K562 (cell line): ENCODE data around the gene RNU6-1. TPM values are rescaled to one million over a fixed set of nuclear protein-coding genes. Genes with fewer than 3 reads are reported as not detected.

Source experiments
- BACH1 ChIP-seq: fragments of 200-800 bp; sonication (Bioruptor generic); IDR thresholded peaks from 2 replicates; pipeline ENCODE4 v1.6.1; 2016; ENCODE audit warnings: missing genetic modification characterization, missing compliant biosample characterization
- BCOR ChIP-seq: fragments of 450-650 bp; IDR thresholded peaks from 2 replicates; pipeline ENCODE4 v1.6.1; 2016
- CBX2 ChIP-seq: fragments of 200-600 bp; sonication (generic); IDR thresholded peaks from one replicate; pipeline ENCODE4 v1.6.1; 2012; ENCODE audit warnings: mild to moderate bottlenecking, low read length, inconsistent platforms; ENCODE audit not compliant: insufficient read depth, poor library complexity, severe bottlenecking
- CBX5 ChIP-seq: IDR thresholded peaks from 2 replicates; pipeline ENCODE4 v1.6.1; 2014; ENCODE audit warnings: low read depth, borderline replicate concordance
- CREB5 ChIP-seq: fragments of 250-450 bp; sonication (Bioruptor Pico); IDR thresholded peaks from 2 replicates; pipeline ENCODE4 v1.5.0; 2020; ENCODE audit warnings: mild to moderate bottlenecking
- ELK3 ChIP-seq: fragments of 450-650 bp; formaldehyde crosslinking; IDR thresholded peaks from 2 replicates; pipeline ENCODE4 v1.4.0; 2020; ENCODE audit warnings: mild to moderate bottlenecking
- ILF3 ChIP-seq: fragments of 450-650 bp; IDR thresholded peaks from 2 replicates; pipeline ENCODE4 v1.6.1; 2018; ENCODE audit warnings: antibody characterized with exemption, mild to moderate bottlenecking, moderate library complexity, borderline replicate concordance
- KHSRP ChIP-seq: fragments of 450-650 bp; IDR thresholded peaks from 2 replicates; pipeline ENCODE4 v1.6.1; 2017
- MCM3 ChIP-seq: fragments of 450-650 bp; IDR thresholded peaks from 2 replicates; pipeline ENCODE4 v1.6.1; 2016
- MYC ChIP-seq, 2 experiments: fragments of 250-450 bp in 1 of 2; sonication (Bioruptor Pico) in 1 of 2; IDR thresholded peaks; 2 replicates each; pipeline versions ENCODE4 v1.5.1 to v1.6.1; 2012 to 2021; ENCODE audit warnings: low read depth in 2 of 2, borderline replicate concordance in 1 of 2, improper control_type of control experiment in 1 of 2, low read length in 1 of 2, mild to moderate bottlenecking in 1 of 2, moderate library complexity in 1 of 2
- NBN ChIP-seq: fragments of 450-650 bp; IDR thresholded peaks from 2 replicates; pipeline ENCODE4 v1.6.1; 2016; ENCODE audit warnings: low read depth, mild to moderate bottlenecking
- NFE2 ChIP-seq: IDR thresholded peaks from 2 replicates; pipeline ENCODE4 v1.6.1; 2014; ENCODE audit warnings: antibody characterized with exemption, low read depth
- NR4A1 ChIP-seq, 2 experiments: fragments of 250-450 bp in 1 of 2; fragments of 450-650 bp in 1 of 2; sonication (Bioruptor Pico) in 1 of 2; IDR thresholded peaks; 2 replicates each; pipeline versions ENCODE4 v1.4.0 to v1.6.1; 2016 to 2020; ENCODE audit warnings: mild to moderate bottlenecking in 2 of 2, missing compliant biosample characterization in 1 of 2, missing genetic modification characterization in 1 of 2, moderate library complexity in 1 of 2
- SREBF1 ChIP-seq: fragments of 150-350 bp; IDR thresholded peaks from 2 replicates; pipeline ENCODE4 v1.6.1; 2014; ENCODE audit warnings: antibody characterized with exemption, low read depth, low read length, borderline replicate concordance
- TBL1XR1 ChIP-seq, 2 experiments: IDR thresholded peaks; 2 replicates each; pipeline ENCODE4 v1.6.1; 2012; ENCODE audit warnings: improper control_type of control experiment in 2 of 2, low read length in 2 of 2, mild to moderate bottlenecking in 1 of 2
- TBP ChIP-seq: optimal IDR thresholded peaks from 2 replicates; pipeline ENCODE3; 2011; ENCODE audit warnings: low read depth, low read length, improper control_type of control experiment
- TEAD4 ChIP-seq, 2 experiments: sonication (generic) in 1 of 2; formaldehyde crosslinking in 1 of 2; IDR thresholded peaks; 2 replicates each; pipeline versions ENCODE4 v1.6.1 to v1.8.0; 2012 to 2022; ENCODE audit warnings: borderline replicate concordance in 1 of 2, inconsistent platforms in 1 of 2, low read length in 1 of 2, mild to moderate bottlenecking in 1 of 2, missing genetic modification reagents in 1 of 2
- TFAM ChIP-seq: fragments of 250-450 bp; sonication (Bioruptor Pico); conservative IDR thresholded peaks from 2 replicates; pipeline ENCODE4 v1.5.0; 2021; ENCODE audit warnings: mild to moderate bottlenecking, moderate library complexity
- TGIF2 ChIP-seq: sonication (generic); formaldehyde crosslinking; IDR thresholded peaks from 2 replicates; pipeline ENCODE4 v1.8.1; 2022; ENCODE audit warnings: mild to moderate bottlenecking, missing genetic modification reagents, moderate library complexity
- VEZF1 ChIP-seq: fragments of 200-800 bp; sonication (Bioruptor generic); IDR thresholded peaks from 2 replicates; pipeline ENCODE4 v1.6.1; 2017; ENCODE audit warnings: missing genetic modification characterization, missing compliant biosample characterization
- ZNF41 ChIP-seq: fragments of 250-450 bp; sonication (Bioruptor Pico); conservative IDR thresholded peaks from 2 replicates; pipeline ENCODE4 v1.4.0; 2020; ENCODE audit warnings: mild to moderate bottlenecking
- ZNF766 ChIP-seq: fragments of 200-800 bp; sonication (Bioruptor generic); conservative IDR thresholded peaks from 2 replicates; pipeline ENCODE4 v1.6.1; 2016; ENCODE audit warnings: missing genetic modification characterization, missing compliant biosample characterization
- polyA plus RNA-seq, 8 experiments: library from polyadenylated mRNA; depleted of rRNA in 4 of 8; stranded (reverse) in 5 of 8; unstranded in 3 of 8; fragments of >200 nt; fragmentation: Nextera tagmentation in 2 of 8; fragmentation: Illumina TruSeq in 1 of 8; extraction: Ambion mirVana in 2 of 8; extraction: Trizol in 1 of 8; gene quantifications; 2 replicates each; pipeline versions ENCODE4 v1.2.1 to v1.2.3, GENCODE V29; 2011 to 2014; ENCODE audit warnings: inconsistent platforms in 1 of 8, missing spikeins in 1 of 8
- total RNA-seq, 7 experiments: library from RNA; depleted of rRNA in 6 of 7; stranded (reverse); fragments of >200 nt in 6 of 7; fragmentation: Illumina TruSeq in 2 of 7; extraction: Trizol in 2 of 7; gene quantifications; 2 replicates each; pipeline versions ENCODE4 v1.2.1 to v1.2.3, GENCODE V29; 2011 to 2021; ENCODE audit warnings: low replicate concordance in 1 of 7
- TF ChIP-seq, protein P1 (sequence below): fragments of 450-650 bp; IDR thresholded peaks from 2 replicates; pipeline ENCODE4 v1.6.1; 2014; ENCODE audit warnings: low read depth, mild to moderate bottlenecking, moderate library complexity, borderline replicate concordance

Gene RNU6-1
- total and polyA plus RNA-seq, 9 of the 15 experiments (the other 6 are each of a cell fraction or from before 2014, with no cell fraction given) = not detected

DNA sequence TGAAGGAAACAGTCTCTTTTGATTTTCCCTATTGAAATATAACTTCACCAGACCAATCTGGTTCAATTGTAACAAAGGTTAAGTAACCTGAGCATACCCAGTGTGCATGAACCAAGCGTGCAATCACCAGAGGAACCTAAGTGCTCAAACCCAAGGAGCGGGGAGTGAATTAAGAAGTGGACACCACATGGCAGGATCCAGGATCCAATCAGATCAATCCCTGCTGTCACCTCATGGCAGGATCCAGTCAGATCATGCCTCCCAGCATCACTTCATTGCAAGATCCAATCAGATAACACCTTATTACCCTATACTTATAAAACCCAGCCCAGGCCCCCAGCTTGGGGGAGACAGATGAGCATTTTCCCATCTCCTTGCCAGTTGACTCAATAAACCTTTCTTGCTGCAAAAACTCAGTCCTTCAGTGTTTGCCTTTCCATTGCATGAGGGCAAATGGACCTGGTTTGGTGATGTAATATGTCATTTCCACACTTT is 38.9 kb upstream of the RNU6-1 start (continued):
- no peak for TF ChIP-seq TBL1XR1 (IDR thresholded peaks at IDR 0.05; ENCODE audit: low read length in 2 of 2)
- TF ChIP-seq, protein P1, sequence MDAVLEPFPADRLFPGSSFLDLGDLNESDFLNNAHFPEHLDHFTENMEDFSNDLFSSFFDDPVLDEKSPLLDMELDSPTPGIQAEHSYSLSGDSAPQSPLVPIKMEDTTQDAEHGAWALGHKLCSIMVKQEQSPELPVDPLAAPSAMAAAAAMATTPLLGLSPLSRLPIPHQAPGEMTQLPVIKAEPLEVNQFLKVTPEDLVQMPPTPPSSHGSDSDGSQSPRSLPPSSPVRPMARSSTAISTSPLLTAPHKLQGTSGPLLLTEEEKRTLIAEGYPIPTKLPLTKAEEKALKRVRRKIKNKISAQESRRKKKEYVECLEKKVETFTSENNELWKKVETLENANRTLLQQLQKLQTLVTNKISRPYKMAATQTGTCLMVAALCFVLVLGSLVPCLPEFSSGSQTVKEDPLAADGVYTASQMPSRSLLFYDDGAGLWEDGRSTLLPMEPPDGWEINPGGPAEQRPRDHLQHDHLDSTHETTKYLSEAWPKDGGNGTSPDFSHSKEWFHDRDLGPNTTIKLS = no peak
- TF ChIP-seq ZNF41 (CRISPR knock-in tag) = no peak
- no peak for TF ChIP-seq CREB5 (CRISPR knock-in tag)
- no peak for TF ChIP-seq MCM3
- no peak for TF ChIP-seq BACH1
- no peak for TF ChIP-seq NBN
- 0 out of 2 replicates have a peak, but pooled peaks have one; percentile 67 for TF ChIP-seq SREBF1
- no peak for TF ChIP-seq TGIF2 (CRISPR knock-in tag)
- TF ChIP-seq TBP = peak; percentile 22
- no peak for TF ChIP-seq KHSRP
- no peak for TF ChIP-seq NFE2
- peak; percentile 82 for TF ChIP-seq MYC (IDR thresholded peaks at IDR 0.05; ENCODE audit: low read depth, low read length)
- no peak for TF ChIP-seq MYC (CRISPR knock-in tag; IDR thresholded peaks at IDR 0.05; ENCODE audit: borderline replicate concordance, low read depth)
- TF ChIP-seq NR4A1 (CRISPR knock-in tag; IDR thresholded peaks at IDR 0.05) = no peak
- TF ChIP-seq NR4A1 (tag; IDR thresholded peaks at IDR 0.05) = 0 out of 2 replicates have a peak, but pooled peaks have one; percentile 24
- no peak for TF ChIP-seq CBX2
- 0 out of 2 replicates have a peak, but pooled peaks have one; percentile 37 for TF ChIP-seq ZNF766 (CRISPR knock-in tag)
- TF ChIP-seq CBX5 = no peak
- TF ChIP-seq ILF3 = no peak
- TF ChIP-seq BCOR = no peak
- peak; percentile 40 for TF ChIP-seq VEZF1 (CRISPR knock-in tag)
- TF ChIP-seq TFAM (CRISPR knock-in tag) = no peak
- TF ChIP-seq TEAD4 (IDR thresholded peaks at IDR 0.05; ENCODE audit: low read length) = no peak
- TF ChIP-seq TEAD4 (CRISPR knock-in tag; IDR thresholded peaks at IDR 0.05; ENCODE audit: borderline replicate concordance) = no peak
- TF ChIP-seq ELK3 (CRISPR knock-in tag) = no peak
